ENCODE measurements around the gene MED14. TPM values are rescaled to one million over a fixed set of nuclear protein-coding genes. Genes with fewer than 3 reads are reported as not detected.
"Not testable (repeated sequence)": the region's sequence is repeated elsewhere in the genome, so short reads cannot be mapped to it uniquely, and the experiment has no call there.

MED14 gene
- total RNA-seq: 100 to 1,000 TPM in 1 of 4 donors, 10 to 100 TPM in 3; 33.1 to 102 (median 42.9) TPM

GRCh38 chrX:40735325-40736169 is at the start of gene MED14:
Gene MED14, minus strand, starts transcription at chrX:40735542. Its CDS starts 130 bp downstream, at chrX:40735412.
- Histone ChIP-seq H3K36me3 (no peaks in the 10 kb centered on the region), H3K9me3 (no peaks in the 10 kb centered on the region), H3K27ac (peak within 1 kb of the TSS; percentile 95), H3K27me3 (no peaks in the 10 kb centered on the region), H3K4me3 (peak within 1 kb of the TSS; percentile 78), H3K4me1 (peaks cover 18% of the 10 kb centered on the region)
- no peak for TF ChIP-seq EP300 (IDR thresholded peaks at IDR 0.05)
- peak in 1 of 2 donors; percentile 46 for TF ChIP-seq POLR2A (IDR thresholded peaks at IDR 0.05)
- TF ChIP-seq POLR2AphosphoS5 (IDR thresholded peaks at IDR 0.05): peak in 1 of 3 donors; percentile 43
- TF ChIP-seq CTCF (IDR thresholded peaks at IDR 0.05): peak in 1 of 2 donors; percentile 52
- 0% methylated on average over 45 of the region's 88 CpGs for WGBS
- peak; percentile 83 to 92 for DNase-seq (ENCODE audit: low spot score in 2 of 2)

GRCh38 chrX:40784516-40785151 is 49.3 kb upstream of the MED14 start:
- Histone ChIP-seq H3K4me1 (no peaks in the 10 kb centered on the region), H3K9me3 (no peaks in the 10 kb centered on the region), H3K27ac (no peak overlapping the region), H3K36me3 (no peaks in the 10 kb centered on the region), H3K4me3 (no peak overlapping the region), H3K27me3 (no peaks in the 10 kb centered on the region)
- WGBS: 83% methylated on average over 4 of the region's 4 CpGs
- TF ChIP-seq POLR2AphosphoS5 (IDR thresholded peaks at IDR 0.05) (no peak), EP300 (IDR thresholded peaks at IDR 0.05) (no peak), CTCF (IDR thresholded peaks at IDR 0.05) (no peak), POLR2A (IDR thresholded peaks at IDR 0.05) (no peak)
- no peak for DNase-seq (ENCODE audit: low spot score in 2 of 2)

DNA sequence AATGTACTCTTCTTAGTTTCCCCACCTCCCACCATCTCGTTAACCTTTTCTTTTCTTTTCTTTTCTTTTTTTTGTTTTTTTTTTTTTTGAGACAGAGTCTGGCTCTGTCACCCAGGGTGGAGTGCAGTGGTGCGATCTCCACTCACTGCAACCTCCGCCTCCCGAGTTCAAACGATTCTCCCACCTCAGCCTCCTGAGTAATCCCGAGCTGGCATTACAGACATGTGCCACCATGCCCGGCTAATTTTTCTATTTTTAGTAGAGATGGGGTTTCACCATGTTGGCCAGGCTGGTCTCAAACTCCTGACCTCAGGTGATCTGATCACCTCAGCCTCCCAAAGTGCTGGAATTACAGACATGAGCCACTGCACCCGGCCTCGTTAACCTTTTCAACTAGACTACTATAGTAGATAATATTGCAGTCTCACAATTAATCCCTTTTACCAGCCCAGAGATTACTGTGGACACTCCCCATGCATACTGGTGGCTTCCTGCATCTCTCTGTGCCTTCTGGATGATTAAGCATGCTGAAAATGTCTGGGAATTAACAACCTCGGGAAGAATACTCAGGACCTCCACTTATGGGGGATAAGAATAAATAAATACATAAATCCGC is 47.4 kb upstream of the MED14 start:
- not testable (repeated sequence) for H3K4me1 ChIP-seq; H3K9me3 ChIP-seq; H3K27me3 ChIP-seq; H3K27ac ChIP-seq; H3K4me3 ChIP-seq; DNase-seq (ENCODE audit: low spot score in 2 of 2); H3K36me3 ChIP-seq
- WGBS: 86% methylated on average over 11 of the region's 11 CpGs

GRCh38 chrX:40780951-40781350 is 45.6 kb upstream of the MED14 start:
- no peak overlapping the region for H3K27ac ChIP-seq
- H3K9me3 ChIP-seq: no peaks in the 10 kb centered on the region
- no peak for DNase-seq (ENCODE audit: low spot score in 2 of 2)
- TF ChIP-seq POLR2A (IDR thresholded peaks at IDR 0.05) (no peak), CTCF (IDR thresholded peaks at IDR 0.05) (no peak), POLR2AphosphoS5 (IDR thresholded peaks at IDR 0.05) (no peak), EP300 (IDR thresholded peaks at IDR 0.05) (no peak)
- no peak overlapping the region for H3K4me3 ChIP-seq
- H3K36me3 ChIP-seq: no peaks in the 10 kb centered on the region
- no peaks in the 10 kb centered on the region for H3K27me3 ChIP-seq
- WGBS: 72% methylated on average over 2 of the region's 2 CpGs
- no peaks in the 10 kb centered on the region for H3K4me1 ChIP-seq

DNA sequence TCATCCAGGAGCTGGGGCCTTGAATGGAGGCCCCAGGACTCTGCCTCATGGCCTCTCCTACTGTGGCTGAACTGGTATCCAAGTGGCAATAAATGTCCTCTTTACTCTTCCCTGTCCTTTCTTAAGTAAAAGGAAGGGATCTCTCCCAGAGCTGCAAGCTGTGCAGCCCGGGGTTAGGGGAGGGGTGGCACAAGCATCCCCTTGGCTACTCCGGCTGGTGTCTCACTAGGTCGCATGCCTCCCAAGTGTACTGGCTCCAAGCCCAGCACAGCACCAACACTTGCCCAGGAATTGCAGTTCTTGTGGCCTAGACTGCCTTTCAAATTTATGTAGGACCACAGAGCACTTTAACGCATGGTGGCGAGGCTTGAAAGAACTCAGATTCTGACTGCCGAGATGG is 44.7 kb upstream of the MED14 start:
- H3K27me3 ChIP-seq: no peaks in the 10 kb centered on the region

More for the DNA sequence above, 44.7 kb upstream of the MED14 start:
- no peak overlapping the region for H3K27ac ChIP-seq
- no peak overlapping the region for H3K4me3 ChIP-seq
- WGBS: 77% methylated on average over 6 of the region's 6 CpGs
- TF ChIP-seq EP300 (IDR thresholded peaks at IDR 0.05) (no peak), POLR2AphosphoS5 (IDR thresholded peaks at IDR 0.05) (no peak), CTCF (IDR thresholded peaks at IDR 0.05) (no peak), POLR2A (IDR thresholded peaks at IDR 0.05) (no peak)
- H3K4me1 ChIP-seq: no peaks in the 10 kb centered on the region
- no peak for DNase-seq (ENCODE audit: low spot score in 2 of 2)
- no peaks in the 10 kb centered on the region for H3K9me3 ChIP-seq
- no peaks in the 10 kb centered on the region for H3K36me3 ChIP-seq
